GM21825 (cell line): ENCODE measurements around the gene MAVS.
"Not testable (repeated sequence)": the region's sequence is repeated elsewhere in the genome, so short reads cannot be mapped to it uniquely, and the experiment has no call there.

ENCODE experiments used
- ATAC-seq: cut with Tn5 transposase; IDR thresholded peaks from one replicate; pipeline ENCODE4 v1.9.1; 2021; ENCODE audit warnings: mild to moderate bottlenecking, moderate library complexity; ENCODE audit not compliant: unreplicated experiment

MAVS gene

DNA sequence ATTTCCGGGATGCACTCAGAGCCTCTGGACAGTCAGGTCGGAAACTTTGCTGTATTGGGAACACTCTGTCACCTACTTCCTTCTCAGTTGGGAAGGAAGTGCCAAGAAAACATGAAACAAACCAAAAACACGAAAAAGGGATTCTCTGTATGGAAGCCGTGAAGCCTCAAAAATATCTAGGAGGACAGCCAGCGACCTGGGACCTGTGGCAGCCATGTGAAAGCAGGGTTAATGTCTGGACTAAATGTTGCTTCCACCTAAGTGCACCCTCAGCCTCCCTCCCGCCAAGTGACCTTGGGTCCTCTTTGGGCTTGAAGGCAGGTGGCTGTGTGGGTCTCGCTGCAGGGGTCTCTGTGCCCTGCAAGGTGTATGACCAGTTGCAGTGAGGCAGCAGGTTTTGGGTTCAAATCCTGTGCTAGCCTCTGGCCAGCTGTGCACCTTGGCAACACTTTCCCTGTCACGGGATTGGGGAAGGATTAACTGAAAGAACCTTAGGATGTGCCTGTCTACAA lies 851 bp downstream of the MAVS start:
- no peak for ATAC-seq

DNA sequence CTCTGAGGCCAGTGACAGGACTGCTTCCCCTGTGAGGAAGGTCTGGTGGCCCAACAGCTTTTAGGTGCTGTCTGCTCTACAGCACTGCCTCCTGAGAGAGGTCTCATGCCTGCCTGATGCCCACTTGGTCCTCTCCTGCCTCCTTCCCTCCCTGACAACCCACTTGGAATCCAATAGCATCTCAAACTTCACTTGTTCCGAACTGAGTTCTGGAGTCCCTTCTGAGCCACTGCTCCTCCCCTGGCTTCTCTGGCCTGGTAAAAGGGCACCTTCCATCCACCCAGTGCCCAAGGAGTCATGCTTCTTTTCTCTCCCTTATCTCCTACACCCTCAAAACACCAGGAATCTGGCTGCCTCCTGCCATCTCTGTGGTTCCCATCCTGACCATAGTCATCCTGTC lies 1.9 kb downstream of the MAVS start:
- no peak for ATAC-seq

DNA sequence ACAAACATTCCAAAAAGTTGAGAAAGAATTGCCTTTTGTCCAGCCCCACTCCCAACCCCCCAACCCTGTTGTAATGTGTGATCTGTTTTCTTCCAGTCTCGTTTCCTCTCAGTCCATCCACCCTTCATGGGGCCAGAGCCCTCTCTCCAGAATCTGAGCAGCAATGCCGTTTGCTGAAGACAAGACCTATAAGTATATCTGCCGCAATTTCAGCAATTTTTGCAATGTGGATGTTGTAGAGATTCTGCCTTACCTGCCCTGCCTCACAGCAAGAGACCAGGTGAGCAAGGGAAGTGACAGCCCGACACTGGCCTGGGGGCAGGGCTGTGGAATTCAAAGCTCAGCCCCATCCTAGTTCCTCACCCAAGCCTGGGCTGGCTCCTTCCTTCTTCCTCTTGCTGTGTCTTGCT lies 7.8 kb downstream of the MAVS start:
- no peak for ATAC-seq

DNA sequence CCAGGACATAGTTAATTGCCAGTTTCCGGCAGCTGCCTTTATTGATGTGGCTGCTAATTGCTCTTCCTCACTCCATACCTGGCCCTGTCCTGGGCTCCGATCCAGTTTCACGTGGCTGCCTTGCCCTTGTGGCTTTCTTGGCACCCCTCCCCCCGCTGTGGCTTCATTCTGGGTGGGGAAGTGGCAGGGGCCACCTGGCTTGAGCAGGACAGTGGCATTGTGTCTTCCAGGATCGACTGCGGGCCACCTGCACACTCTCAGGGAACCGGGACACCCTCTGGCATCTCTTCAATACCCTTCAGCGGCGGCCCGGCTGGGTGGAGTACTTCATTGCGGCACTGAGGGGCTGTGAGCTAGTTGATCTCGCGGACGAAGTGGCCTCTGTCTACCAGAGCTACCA lies 10.8 kb downstream of the MAVS start:
- ATAC-seq: no peak

DNA sequence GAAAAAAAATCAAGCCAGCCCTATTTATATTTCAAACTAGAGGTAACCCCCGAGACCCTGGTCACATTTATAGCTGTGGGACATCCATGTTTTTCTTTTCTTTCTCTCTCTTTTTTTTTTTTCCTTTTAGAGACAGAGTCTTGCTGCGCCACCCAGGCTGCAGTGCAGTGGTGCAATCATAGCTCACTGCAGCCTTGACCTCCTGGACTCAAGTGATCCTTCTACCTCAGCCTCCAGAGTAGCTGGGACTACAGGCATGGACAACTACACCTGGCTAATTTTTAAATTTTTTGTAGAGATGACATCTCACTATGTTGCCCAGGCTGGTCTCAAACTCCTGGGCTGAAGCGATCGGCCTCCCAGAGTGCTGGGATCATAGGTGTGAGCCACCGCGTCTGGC lies 12.1 kb downstream of the MAVS start:
- ATAC-seq: no peak

DNA sequence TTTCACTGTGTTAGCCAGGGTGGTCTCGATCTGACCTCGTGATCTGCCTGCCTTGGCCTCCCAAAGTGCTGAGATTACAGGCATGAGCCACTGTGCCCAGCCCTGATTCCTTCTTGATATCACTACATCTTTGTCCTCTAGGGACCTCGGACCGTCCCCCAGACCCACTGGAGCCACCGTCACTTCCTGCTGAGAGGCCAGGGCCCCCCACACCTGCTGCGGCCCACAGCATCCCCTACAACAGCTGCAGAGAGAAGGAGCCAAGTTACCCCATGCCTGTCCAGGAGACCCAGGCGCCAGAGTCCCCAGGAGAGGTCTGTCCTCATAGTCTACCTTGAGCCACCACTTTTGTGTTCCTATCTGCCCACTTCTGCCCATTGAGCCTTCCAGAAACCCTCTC lies 14.6 kb downstream of the MAVS start:
- ATAC-seq: no peak

DNA sequence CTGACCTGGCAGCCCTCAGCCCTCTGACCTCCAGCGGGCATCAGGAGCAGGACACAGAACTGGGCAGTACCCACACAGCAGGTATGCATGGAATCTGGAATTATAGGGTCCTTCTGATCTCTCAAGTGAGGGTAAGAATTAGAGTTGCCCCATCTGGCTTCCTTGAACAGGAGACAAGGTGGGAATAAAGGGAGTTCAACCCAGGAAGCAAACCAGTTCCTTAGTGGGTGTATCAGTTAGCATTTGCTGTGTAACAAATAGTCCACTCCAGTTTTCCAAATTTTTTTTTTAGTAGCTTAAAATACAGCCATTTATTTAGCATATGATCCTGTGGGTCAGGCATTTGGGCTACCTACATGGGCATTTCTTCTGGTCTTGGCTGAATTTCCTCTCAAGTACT lies 15.7 kb downstream of the MAVS start:
- ATAC-seq: no peak

DNA sequence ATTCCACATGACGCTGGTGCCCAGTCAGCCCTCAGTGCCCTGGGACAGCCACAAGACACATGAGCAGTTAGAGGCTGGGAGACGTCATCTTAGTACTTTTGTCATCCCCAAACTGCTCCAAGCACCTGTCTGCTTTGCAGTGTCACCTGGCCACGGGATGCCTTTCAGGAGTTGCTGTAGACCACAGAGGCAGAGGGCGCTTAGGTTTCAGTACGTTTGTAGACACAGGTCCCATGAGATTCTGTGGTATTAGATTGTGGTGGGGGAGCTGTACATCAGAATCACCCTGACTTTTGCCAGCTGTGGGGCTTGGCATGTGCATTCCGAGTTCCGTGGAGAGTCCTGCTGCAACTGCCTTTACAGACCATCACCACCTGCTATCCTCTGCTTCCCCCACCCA lies 16.7 kb downstream of the MAVS start:
- peak; percentile 51 for ATAC-seq

DNA sequence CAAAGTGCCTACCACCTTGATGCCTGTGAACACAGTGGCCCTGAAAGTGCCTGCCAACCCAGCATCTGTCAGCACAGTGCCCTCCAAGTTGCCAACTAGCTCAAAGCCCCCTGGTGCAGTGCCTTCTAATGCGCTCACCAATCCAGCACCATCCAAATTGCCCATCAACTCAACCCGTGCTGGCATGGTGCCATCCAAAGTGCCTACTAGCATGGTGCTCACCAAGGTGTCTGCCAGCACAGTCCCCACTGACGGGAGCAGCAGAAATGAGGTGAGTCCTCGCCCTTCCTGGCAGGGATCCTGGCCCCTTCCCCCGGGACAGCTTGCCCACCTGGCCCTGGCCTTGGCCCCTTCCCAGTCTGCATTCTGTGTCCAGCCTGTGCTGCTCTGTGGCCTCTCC lies 17.9 kb downstream of the MAVS start:
- no peak for ATAC-seq

DNA sequence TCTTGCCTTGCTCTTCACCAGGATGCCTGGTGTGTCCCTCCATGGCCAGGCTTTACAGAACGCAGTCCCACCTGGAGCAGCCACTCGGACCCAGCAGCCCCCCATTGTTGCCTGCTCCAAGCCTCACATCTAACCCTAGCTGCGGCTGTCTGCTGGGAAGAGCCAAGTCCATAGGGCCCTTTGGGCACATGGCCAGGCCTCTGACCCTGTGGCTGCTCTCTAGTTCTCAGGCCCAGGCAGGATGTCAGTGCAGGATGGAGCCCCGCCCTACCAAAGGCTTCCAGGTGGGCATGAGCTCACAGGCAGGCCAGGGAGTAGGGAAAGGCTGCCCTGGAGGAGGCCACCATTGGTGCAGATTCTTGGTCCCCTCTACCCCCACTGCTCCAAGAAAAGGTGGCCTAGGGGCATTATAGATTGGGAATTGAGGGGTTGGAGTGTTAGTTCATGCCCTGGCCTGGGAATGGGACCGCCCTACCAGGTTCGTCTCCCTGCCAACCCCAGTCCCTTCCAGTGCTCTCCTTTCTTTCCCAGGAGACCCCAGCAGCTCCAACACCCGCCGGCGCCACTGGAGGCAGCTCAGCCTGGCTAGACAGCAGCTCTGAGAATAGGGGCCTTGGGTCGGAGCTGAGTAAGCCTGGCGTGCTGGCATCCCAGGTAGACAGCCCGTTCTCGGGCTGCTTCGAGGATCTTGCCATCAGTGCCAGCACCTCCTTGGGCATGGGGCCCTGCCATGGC lies 18.7 kb downstream of the MAVS start:
- ATAC-seq: no peak

DNA sequence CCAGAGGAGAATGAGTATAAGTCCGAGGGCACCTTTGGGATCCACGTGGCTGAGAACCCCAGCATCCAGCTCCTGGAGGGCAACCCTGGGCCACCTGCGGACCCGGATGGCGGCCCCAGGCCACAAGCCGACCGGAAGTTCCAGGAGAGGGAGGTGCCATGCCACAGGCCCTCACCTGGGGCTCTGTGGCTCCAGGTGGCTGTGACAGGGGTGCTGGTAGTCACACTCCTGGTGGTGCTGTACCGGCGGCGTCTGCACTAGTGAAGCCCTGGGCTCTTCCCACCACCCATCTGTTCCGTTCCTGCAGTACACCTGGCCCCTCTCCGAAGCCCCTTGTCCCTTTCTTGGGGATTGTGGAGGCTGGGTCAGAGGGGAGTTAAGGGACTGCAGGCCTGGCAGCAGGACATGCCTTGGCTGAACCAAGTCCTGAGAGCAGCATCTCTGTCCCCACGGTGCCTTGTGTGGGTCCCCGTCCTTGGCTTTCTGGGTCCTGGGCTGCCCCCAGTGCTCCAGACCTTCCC lies 19.3 kb downstream of the MAVS start:
- no peak for ATAC-seq

DNA sequence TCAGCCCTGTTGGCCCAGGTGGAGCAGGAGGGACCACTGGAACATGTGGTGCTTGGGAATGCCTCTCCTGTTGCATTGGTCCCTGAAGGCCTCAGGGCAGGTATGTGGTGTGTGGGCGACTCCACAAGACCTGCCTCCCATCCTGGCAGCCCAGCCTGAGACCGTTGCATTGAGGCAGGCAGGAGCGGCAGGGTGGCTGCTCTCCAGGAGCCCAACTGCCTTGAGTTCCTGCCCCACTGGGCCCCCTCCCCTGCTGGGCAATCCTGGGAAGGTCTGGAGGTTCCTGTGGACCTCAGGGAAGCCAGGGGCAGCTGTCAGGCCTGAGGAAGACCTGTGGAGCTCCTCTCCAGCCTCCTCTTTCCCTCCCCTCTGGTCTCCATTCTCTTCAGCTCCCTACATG lies 19.8 kb downstream of the MAVS start:
- no peak for ATAC-seq

DNA sequence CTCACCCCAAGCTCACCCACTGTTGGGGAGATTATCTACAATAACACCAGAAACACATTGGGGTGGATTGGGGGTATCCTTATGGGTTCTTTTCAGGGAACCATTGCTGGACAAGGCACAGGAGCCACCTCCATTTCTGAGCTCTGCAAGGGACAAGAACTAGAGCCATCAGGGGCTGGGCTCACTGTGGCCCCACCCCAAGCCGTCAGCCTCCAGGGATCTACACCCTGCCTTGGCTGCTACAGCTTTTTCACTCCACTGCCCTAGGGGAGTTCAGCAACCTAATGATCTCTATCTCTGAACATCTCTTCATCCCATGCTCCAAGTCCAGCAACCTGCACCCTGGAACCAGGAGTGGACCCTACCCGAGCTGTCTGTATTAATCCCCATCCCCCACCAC lies 21.2 kb downstream of the MAVS start:
- no peak for ATAC-seq

DNA sequence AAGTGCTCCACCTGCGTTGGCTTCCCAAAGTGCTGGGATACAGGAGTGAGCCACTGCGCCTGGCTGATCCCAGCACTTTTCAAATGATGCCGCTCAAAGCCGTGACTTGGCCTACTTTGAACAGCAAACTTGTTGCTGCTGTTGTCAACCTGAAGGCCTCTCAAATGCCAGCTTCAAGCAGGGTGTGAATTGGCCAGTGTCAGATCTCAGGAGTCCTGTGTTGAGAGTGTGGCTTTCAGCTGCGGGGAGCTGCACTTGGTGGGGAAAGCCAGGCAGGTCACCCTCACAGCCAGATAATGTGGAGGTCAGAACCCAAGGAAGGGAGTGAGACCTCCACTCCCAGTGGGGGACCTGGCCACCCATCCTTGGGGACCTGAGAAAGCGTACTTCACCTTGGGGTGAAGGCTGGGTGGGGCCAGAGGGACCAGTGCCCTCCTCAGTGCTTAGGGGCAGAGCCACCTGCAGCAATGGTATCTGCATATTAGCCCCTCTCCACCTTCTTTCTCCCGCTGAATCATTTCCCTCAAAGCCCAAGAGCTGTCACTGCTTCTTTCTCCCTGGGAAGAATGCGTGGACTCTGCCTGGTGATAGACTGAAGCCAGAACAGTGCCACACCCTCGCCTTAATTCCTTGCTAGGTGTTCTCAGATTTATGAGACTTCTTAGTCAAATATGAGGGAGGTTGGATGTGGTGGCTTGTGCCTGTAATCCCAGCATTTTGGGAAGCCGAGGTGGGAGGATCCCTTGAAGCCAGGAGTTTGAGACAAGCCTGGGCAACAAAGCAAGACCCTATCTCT lies 23.4 kb downstream of the MAVS start:
- no peak for ATAC-seq

DNA sequence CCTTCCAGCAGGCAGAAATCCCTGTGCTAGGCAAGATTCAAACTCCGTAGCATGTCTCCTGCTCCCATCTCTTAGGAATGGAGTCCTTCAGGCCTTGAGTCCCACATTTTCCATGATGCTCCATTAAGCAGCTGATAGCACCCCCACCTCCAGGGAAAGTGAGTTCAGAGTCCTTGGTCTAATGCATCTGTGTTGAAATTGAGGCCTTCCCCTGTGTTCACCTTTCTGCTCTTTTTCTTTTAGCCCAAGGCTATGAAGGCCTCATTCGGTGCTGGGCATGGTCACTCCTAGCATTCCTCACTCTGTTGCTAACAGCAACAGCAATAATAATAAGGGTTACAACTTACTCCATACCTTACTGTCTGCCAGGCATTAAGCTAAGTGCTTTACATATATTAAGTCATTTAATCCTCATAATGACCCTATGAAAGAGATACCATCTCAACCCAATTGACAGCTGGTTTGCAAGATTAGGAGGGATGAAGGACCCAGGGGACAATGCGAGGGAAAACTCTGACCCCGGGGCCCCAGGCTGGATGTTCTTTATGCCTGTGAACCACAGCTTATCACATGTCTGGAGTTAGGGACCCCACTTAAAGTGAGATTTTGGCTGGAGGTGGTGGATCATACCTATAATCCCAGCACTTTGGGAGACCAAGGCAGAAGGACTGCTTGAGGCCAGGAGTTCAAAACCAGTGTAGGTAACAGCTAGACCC lies 25.1 kb downstream of the MAVS start:
- ATAC-seq: no peak

DNA sequence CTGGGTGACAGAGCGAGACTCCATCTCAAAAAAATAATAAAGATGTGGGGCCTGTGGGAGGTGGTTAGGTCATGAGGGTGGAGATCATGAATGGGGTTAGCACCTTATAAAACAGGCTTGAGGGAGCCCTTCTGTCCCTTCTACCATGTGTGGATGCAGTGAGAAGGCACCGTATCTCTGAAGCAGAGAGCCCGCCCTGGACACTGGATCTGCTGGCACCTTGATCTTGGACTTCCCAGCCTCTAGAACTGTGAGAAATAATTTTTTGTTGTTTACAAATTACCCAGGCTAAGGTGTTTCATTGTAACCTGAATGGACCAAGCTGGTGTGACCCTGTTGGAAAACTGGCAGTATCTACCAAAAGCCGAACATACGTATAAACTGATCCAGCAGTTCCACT lies 26.9 kb downstream of the MAVS start:
- ATAC-seq: no peak

DNA sequence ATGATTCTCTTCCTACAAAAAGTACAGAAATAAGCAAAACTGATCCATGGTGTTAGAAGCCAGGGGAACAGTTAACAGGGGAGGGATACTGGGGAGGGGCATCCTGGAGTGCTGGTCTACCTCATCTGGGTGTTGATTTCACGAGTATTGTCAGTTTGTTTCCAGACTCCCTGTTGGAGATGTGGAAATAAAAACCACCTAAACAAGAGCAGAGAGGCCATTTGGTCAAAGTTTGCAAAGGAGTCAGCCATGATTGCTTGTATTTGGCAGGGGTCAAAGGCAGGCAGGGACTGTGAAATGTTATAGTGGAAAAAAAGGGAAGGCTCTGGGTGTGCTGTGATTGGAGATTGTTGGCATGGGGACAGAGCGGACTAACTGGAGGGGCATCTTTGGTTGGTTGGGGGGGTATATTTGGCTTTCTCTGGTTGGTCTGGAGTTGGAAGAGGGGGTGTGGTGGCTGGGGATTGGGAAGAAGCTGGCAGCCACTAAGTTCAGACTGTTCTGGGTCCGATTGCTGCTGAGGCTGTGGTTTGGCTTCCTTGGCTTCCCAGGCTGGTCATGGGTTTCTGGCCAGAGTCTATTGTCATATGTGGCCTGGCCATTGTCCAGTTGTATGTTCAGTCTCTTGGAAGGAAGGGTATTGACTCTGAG lies 27.7 kb downstream of the MAVS start:
- no peak for ATAC-seq

DNA sequence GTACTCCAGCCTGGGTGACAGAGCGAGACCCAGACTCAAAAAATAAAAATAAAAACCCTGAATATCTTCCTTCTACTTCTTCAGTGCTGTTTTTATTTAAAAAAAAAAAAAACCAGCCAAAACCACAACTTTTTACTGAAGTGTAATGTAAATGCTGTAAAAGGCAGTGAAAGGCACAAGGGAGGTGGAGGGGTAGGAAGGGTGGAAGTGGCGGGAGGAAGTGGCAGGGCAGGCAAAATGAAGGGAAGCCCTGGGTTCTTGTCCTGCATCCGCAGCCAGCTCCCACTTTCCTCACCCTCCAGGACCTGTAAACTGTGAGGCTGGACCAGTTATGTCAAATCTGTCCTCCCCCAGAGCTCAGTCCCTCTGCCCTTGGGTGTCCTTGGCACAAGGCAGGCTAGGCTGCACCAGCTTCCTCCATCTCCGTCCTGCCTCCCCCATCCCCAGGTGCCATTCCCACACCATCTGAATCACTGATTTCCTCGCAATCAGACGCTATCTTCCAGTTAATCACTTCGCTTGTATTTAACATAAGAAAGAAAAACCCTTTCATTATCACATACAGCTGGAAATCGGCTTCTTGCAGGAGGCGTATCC lies 28.8 kb downstream of the MAVS start:
- ATAC-seq: no peak

DNA sequence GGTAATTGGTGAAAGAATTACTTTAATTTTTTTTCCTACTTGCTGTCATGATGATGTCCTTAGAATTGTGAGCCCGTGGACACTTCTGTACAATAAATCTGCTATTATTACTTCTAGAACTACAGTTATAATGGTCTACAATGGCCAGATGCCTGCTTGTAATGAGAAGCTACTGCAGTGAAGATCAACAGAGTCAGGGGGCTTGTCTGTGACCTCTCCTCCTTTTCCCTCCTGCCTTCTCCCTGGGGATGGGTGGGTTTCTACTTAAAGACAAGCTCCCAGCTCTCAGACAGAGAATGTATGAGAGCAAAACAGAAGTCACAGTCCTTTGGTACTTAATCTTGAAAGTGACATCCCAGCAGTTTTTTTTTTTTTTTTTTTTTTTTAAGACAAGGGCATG lies 29.4 kb downstream of the MAVS start:
- no peak for ATAC-seq

DNA sequence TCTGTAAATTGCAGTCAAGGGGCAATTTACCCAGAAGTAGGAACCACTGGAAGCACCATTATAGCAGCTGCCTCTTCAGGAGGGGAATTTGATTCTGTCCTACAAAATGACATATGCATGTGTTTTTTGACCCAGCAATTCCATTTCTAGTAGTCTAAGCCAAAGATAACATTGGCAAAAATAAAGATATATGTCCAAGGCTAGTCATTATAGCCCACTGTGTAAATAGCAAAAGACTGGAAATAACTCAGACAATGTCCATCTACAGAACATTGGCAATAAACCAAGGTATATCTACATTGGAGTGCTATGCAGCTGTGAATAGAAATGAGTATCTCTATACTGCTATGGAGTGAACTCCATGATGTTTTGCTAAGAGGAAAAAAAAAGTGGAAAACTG lies 30.0 kb downstream of the MAVS start:
- ATAC-seq: no peak

DNA sequence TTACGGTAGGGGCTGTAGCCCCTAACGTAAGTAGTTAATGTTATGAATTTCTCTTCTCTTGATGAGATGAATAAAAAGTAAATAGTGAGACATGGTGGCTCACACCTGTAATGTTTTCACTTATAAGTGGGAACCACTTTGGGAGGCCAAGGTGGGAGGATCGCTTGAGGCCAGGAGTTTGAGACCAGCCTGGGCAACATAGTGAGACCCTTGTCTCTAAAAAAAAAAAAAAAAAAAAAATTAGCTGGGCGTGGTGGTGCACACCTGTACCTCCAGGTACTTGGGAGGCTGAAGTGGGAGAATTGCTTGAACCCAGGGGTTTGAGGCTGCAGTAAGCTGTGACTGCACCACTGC lies 32.3 kb downstream of the MAVS start:
- not testable (repeated sequence) for ATAC-seq
